Motor neuron (in vitro differentiated cells): ENCODE measurements around the gene MAPK11. TPM values are rescaled to one million over a fixed set of nuclear protein-coding genes. Genes with fewer than 3 reads are reported as not detected.

Source experiments
- ATAC-seq, 8 experiments: fragments of 200-7000 bp; cut with Tn5 transposase; replicated peaks in 6 of 8; 2 replicates each; pipeline ENCODE4 v1.8.0; 2021; ENCODE audit warnings: mild to moderate bottlenecking in 8 of 8, moderate library complexity in 8 of 8
- H3K27ac ChIP-seq, 2 donors: fragments of 250-450 bp; sonication (Bioruptor Pico); 2 replicates each; pipeline ENCODE4 v1.9.0; 2021; ENCODE audit warnings: antibody characterized with exemption in 2 of 2, mild to moderate bottlenecking in 2 of 2, moderate library complexity in 1 of 2
- H3K4me1 ChIP-seq, 2 donors: fragments of 250-450 bp; sonication (Bioruptor Pico); replicated peaks in 1 of 2; 2 replicates each; pipeline ENCODE4 v1.6.1; 2021; ENCODE audit warnings: antibody characterized with exemption in 2 of 2, mild to moderate bottlenecking in 2 of 2, moderate library complexity in 1 of 2
- H3K4me3 ChIP-seq, 5 donors: fragments of 250-450 bp; sonication (Bioruptor Pico); 2 replicates each; pipeline ENCODE4 v1.9.0; 2021; ENCODE audit warnings: antibody characterized with exemption in 5 of 5, mild to moderate bottlenecking in 5 of 5, moderate library complexity in 4 of 5
- WGBS, 10 experiments: fragments of 450-650 bp; shearing (Covaris generic); methylation state at CpG; one replicate each; pipeline ENCODE4 v1.0.0; 2022; 5-methylcytosine and 5-hydroxymethylcytosine counted together
- in situ Hi-C, 9 experiments: fragments of 400-800 bp; cut with MboI; loops; one replicate each; pipeline ENCODE4 v1.15.0; 2021; ENCODE audit warnings: low sequenced_read_pairs in 9 of 9, low pct_unique_long_range_greater_than_20kb in 2 of 9; ENCODE audit not compliant: unreplicated experiment in 9 of 9
- total RNA-seq, 8 experiments: library from RNA; unstranded; fragments of 300-600 nt; gene quantifications; 2 replicates each; pipeline versions ENCODE4 v1.2.3 to v1.2.4, GENCODE V29; 2022

Gene MAPK11
- total RNA-seq, 8 experiments from 2014 or later: 2.6 to 26.7 (median 15.9) TPM

GRCh38 chr22:50242406-50242949 lies 27.7 kb downstream of the MAPK11 start:
- H3K4me3 ChIP-seq: peak overlapping the region; percentile 77 to 94 (median 81)
- in situ Hi-C loops: no loop called here
- 31 to 100% (median 59%) methylated on average over 1 to 12 of the region's 14 CpGs for WGBS, 10 experiments
- no peak overlapping the region for H3K27ac ChIP-seq
- no peak for ATAC-seq
- peaks cover 19 to 31% of the 10 kb centered on the region in 2 donors for H3K4me1 ChIP-seq

- in situ Hi-C loops: no loop called here
- H3K4me3 ChIP-seq: no peak overlapping the region
- peaks cover 13 to 24% of the 10 kb centered on the region in 2 donors for H3K4me1 ChIP-seq
- ATAC-seq: no peak
- H3K27ac ChIP-seq: no peak overlapping the region
- 83 to 100% (median 91%) methylated on average over 2 to 6 of the region's 9 CpGs; no CpG with 5 or more reads in 4 of the 10 experiments for WGBS, 10 experiments
These were observed 31.4 kb downstream of the MAPK11 start for GRCh38 chr22:50238755-50239154.

- H3K27ac ChIP-seq: no peak overlapping the region
- peak in 2 of 8 experiments; percentile 18 to 53 for ATAC-seq
- no peak overlapping the region for H3K4me3 ChIP-seq
- 0 to 73% (median 40%) methylated on average over 1 to 3 of the region's 11 CpGs; no CpG with 5 or more reads in 5 of the 10 experiments for WGBS, 10 experiments
- H3K4me1 ChIP-seq: peaks cover under 1 to 13% of the 10 kb centered on the region in 2 donors
- in situ Hi-C loops: no loop called here
These were observed 33.3 kb downstream of the MAPK11 start for GRCh38 chr22:50236731-50237409.

- no peak overlapping the region for H3K27ac ChIP-seq
- no peak for ATAC-seq
- in situ Hi-C loops: no loop called here
- no peaks in the 10 kb centered on the region for H3K4me1 ChIP-seq
- 88 to 100% (median 94%) methylated on average over 1 to 13 of the region's 18 CpGs; no CpG with 5 or more reads in 5 of the 10 experiments for WGBS, 10 experiments
- no peak overlapping the region for H3K4me3 ChIP-seq
These were observed 37.0 kb downstream of the MAPK11 start for GRCh38 chr22:50233223-50233622.

GRCh38 chr22:50232481-50233151 lies 37.6 kb downstream of the MAPK11 start:
- WGBS, 10 experiments: 84 to 100% (median 93%) methylated on average over 1 to 14 of the region's 20 CpGs; no CpG with 5 or more reads in 3 of the 10 experiments
- Histone ChIP-seq H3K4me1 (no peaks in the 10 kb centered on the region), H3K4me3 (no peak overlapping the region), H3K27ac (no peak overlapping the region)
- ATAC-seq: no peak
- in situ Hi-C loops: no loop called here

DNA sequence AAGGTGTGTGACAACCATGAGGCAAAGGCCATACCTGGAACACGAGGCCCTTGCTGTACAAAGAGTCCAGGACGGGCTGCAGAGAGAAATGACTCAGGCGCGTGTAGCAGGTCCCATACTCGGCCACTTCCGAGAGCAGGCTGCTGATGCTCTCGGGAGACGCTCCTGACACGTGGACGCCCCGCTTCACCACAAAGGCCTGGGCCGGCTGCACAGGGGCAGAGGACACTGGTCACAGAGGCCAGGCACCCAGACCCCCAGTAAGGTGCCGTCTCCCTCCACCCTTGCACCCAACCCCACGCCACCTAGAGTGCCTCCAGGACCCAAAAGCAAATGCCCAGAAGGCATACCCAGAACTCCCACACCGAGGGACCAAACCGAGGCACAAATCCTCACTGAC lies 40.8 kb downstream of the MAPK11 start:
- no peak overlapping the region for H3K27ac ChIP-seq
- ATAC-seq: no peak
- 85 to 100% (median 99%) methylated on average over 1 to 10 of the region's 16 CpGs; no CpG with 5 or more reads in 4 of the 10 experiments for WGBS, 10 experiments
- no peaks in the 10 kb centered on the region for H3K4me1 ChIP-seq
- H3K4me3 ChIP-seq: no peak overlapping the region
- in situ Hi-C loops: no loop called here

DNA sequence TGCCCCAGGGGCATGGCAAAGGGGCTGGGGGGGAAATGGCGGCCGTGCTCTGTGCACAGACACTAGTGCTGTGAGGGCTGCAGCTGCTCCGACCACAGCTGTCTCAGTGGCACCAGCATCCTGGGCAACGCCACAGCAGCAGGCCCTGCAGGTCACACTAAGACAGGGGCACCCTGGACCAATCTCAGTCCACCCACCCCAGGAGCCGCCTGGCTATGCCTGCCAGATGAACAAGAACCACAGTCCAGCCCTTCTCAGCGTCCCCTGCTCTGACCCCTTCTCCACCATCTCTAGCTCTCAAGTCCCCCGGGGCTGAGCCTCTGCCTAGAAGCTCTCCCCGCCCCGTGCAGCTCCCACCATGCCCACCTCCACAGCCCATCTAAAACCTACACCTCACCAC lies 41.8 kb downstream of the MAPK11 start:
- in situ Hi-C loops: no loop called here
- 80 to 100% methylated on average over 1 to 4 of the region's 9 CpGs; no CpG with 5 or more reads in 8 of the 10 experiments for WGBS, 10 experiments
- ATAC-seq: no peak
- no peaks in the 10 kb centered on the region for H3K4me1 ChIP-seq
- H3K4me3 ChIP-seq: no peak overlapping the region
- H3K27ac ChIP-seq: no peak overlapping the region

- no peak overlapping the region for H3K4me3 ChIP-seq
- in situ Hi-C loops: no loop called here
- no peaks in the 10 kb centered on the region for H3K4me1 ChIP-seq
- H3K27ac ChIP-seq: no peak overlapping the region
- 93 to 100% (median 100%) methylated on average over 1 to 5 of the region's 25 CpGs; no CpG with 5 or more reads in 4 of the 10 experiments for WGBS, 10 experiments
- ATAC-seq: peak in 2 of 8 experiments; percentile 10 to 15
These were observed 42.5 kb downstream of the MAPK11 start for GRCh38 chr22:50227579-50228215.

GRCh38 chr22:50226875-50227165 lies 43.4 kb downstream of the MAPK11 start:
- ATAC-seq: no peak
- Histone ChIP-seq H3K4me1 (no peaks in the 10 kb centered on the region), H3K4me3 (no peak overlapping the region), H3K27ac (no peak overlapping the region)
- WGBS, 10 experiments: no CpG with 5 or more reads among the region's 18 CpGs
- in situ Hi-C loops: no loop called here

DNA sequence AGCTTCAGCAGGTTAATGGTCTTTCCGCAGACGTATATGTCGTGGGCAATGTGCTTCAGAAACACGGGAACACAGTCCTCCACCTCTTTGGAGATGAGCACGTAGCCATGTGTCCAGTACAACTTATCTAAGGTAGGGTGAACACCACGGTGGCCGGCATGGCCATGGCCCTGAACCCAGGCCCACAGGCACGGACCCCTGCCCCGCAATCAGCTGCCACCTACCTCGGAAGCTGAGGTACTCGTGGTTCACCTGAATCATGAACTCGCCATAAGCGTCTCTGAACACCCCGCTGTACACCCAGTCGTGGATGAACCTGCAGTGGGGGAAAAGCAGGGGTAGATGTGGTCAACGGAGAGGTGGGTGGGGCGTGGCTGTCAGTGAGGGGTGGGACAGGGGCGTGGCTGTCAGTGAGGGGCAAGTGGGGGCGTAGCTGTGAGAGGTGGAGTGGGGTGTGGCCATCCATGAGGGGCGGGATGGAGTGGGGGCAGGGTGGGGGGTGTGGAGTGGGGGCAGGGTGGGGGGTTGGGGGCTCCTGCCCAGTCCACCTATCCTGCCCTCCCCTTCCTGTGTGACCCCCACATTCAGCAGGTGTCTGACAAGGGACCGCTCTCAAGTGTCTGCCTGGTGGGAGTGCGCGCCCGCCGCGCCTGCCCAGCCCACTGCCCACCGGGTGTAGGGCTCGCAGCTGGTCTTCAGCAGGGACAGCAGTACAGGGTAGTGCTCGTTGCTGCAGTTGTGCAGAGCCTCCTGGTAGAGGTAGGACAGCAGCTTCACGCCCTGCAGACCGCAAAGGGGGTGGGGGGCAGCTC lies 43.9 kb downstream of the MAPK11 start:
- in situ Hi-C loops: no loop called here
- 87 to 100% (median 95%) methylated on average over 1 to 7 of the region's 31 CpGs; no CpG with 5 or more reads in 6 of the 10 experiments for WGBS, 10 experiments
- no peaks in the 10 kb centered on the region for H3K4me1 ChIP-seq
- H3K27ac ChIP-seq: no peak overlapping the region
- peak in 2 of 8 experiments; percentile 12 for ATAC-seq
- no peak overlapping the region for H3K4me3 ChIP-seq

DNA sequence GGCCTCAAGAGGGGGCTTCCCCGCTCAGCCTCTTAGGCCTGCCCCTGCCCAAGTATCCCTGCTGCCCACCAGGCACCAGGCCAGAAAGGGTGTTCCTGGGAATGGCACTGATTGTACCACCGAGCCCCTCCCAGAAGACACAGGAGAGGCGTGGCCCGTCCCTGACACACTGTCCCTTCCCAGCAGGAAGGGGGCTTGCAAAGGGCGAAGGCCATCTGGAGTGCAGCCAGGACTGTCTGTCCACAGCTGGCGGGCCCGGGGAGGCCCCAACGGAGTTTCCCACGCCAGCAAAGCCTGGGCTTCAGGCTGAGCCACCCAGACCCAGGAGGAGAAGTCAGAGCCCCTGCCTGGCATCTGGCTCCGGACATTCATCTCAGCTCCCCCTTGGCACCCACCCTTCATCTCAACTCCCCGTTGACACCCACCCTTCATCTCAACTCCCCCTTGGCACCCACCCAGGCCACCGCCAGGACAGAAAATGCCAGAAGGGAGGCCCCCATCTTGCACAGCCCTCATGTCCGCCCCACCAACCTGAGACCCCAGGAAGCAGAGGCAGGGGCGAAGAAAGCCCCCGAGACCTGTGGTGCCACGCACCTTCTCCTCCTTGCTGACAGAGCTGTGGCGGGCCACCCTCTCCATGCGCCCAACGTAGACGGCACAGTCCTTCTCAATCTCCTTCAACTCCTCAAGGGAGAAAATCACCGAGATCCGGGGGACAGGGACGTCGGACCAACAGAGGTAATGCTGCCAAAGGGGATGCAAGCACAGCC lies 44.8 kb downstream of the MAPK11 start:
- no peak for ATAC-seq
- in situ Hi-C loops: no loop called here
- Histone ChIP-seq H3K4me1 (no peaks in the 10 kb centered on the region), H3K27ac (no peak overlapping the region), H3K4me3 (no peak overlapping the region)
- 80 to 100% (median 95%) methylated on average over 1 to 4 of the region's 24 CpGs; no CpG with 5 or more reads in 5 of the 10 experiments for WGBS, 10 experiments

DNA sequence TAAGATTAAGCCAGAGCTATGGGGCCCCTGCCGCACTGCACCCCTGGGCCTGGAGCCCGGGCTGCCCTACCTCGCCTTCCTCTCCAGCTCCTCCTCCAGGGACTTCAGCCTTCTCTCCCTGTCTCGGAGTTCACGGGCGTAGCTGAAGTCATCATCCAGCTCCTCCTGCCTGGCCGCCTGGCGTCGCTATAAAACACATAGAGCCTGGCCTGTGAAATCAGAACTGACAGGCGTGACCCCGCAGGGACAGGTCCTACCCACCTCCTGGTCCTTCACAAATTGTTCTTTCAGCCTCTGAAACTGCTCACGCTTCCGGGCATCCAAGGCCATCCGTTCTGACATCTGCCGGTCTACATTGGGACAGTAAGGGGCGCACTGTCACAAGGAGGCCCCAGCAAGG lies 46.1 kb downstream of the MAPK11 start:
- 71 to 100% (median 89%) methylated on average over 1 to 11 of the region's 16 CpGs; no CpG with 5 or more reads in 3 of the 10 experiments for whole genome bisulfite sequencing, 10 experiments
- no peaks in the 10 kb centered on the region for H3K4me1 ChIP-seq
- in situ Hi-C loops: no loop called here
- H3K4me3 ChIP-seq: no peak overlapping the region
- no peak for ATAC-seq
- no peak overlapping the region for H3K27ac ChIP-seq
